Right ventricle myocardium inferior (tissue), 1 donor: ENCODE data around the gene C1orf94. TPM values are rescaled to one million over a fixed set of nuclear protein-coding genes. Genes with fewer than 3 reads are reported as not detected.
A peak's percentile ranks its signal among the peaks of the same experiment; 100 is the strongest.
"Not testable (repeated sequence)": the region's sequence is repeated elsewhere in the genome, so short reads cannot be mapped to it uniquely, and the experiment has no call there.

Source experiments
- ATAC-seq: fragments of 200-7000 bp; cut with Tn5 transposase; one replicate; pipeline ENCODE4 v1.9.1; 2020; ENCODE audit warnings: mild to moderate bottlenecking, moderate library complexity
- DNase-seq: peaks from one replicate; pipeline ENCODE4 v3.0.0; 2021; ENCODE audit errors: missing footprints
- intact Hi-C: fragments of 100-400 bp; cut with DNase I; formaldehyde crosslinking; loops from one replicate; pipeline ENCODE4 v1.11.0; 2022
- total RNA-seq: library from RNA; stranded (reverse); fragmentation: NEBNext Ultra II Directional; extraction: Animal tissue kit (Norgen Biotek cat#: 25700); gene quantifications from one replicate; pipeline ENCODE4 v1.2.1, GENCODE V29; 2021
- donor health status: DM: no; HTN: yes; CAD: no; lungs with severe emphysema.

The C1orf94 gene
- total RNA-seq, 1 donor from 2014 or later: not detected

DNA sequence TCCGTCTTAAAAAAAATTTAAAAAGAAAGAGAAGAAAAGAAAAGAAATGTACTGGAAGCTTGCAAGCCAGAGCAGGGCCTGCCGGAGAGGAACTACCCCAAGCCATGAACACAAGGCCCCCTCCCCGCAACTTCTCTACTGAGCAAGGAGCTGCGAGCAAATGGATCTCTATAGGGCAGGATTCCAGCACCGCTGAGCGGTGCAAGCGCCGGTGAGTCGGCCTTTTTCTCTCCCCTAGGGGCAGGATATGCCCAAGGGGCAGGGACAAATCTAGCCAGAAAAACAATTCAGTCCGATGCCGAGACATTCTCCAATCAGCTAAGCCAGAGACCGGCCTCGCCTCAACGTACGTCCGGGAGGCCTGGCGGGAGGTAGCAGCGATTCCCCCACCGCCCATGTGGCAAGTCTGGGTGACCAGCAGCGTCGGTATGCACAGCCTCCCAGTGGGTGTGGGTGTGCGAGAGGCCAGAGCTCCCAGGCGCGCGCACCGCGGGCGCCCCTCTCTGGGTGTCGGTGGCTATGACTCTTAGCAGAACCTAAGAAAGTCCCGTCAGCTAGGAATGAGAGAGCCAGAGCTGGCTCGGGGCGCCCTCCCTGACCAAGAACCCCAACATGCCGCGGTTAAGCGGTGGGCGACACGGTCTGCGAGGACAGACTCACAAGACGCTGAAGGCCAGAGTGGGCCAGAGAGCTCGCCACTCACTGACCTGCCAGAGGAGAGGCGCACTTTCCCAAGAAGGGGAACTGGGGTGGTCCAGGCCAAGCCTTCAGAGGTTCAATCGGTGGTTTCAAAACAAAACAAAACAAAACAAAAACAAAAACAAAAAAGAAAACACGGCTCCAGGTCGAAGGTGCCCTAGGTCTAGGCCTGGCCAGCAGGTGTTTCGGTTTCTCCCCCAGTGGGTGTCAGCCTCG lies 13.6 kb upstream of the C1orf94 start:
- DNase-seq (no peak), ATAC-seq (peak; percentile 89)
- intact Hi-C loops: loop anchor here (10.0 kb wide), 1 partner anchor 528 kb away; no protein-coding TSS in a partner anchor

DNA sequence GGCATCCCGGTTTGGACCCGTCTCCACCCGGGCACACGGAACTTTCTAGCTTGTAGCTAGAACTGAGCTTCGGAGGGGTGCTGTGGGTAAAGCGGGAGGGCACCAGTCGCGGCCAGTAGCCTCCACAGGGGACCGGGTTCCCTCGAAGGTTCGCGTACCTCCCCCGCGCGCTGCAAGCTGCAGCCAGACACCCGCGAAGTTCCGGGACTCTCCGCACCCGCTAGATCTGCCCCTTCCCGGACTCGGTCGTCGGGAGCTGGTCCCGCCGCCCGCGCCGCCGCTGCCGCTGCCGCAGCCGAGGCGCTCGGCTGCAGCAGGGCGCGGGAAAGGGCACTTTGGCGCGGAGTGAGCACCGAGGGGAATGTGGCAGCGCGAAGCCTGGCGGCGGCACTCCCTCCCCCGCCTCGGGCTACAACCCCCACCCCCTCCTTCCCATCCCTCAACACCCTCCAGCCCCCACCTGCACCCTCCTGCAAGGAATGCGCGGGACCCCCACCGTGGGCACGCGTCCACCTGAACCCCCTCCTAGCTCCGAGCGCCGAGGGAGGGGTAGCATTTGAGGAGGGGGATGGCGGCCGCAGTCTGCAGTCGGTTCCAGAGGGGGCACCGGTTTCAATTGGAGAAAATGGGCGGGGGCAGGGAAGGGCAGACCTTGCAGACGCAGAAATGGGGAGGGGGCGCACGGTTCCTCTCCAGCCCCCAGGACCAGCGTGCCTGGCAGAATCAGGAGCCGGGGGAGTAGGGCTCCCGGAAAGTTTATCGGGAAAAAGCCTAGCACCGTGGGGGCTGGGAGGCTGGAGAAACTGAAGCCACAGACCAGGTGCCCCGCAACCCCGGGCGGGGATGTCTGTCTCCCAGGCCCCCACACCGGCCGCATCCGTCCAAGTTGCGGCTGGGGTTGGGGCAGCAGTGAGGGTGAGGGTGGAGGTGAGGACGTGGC lies 12.6 kb upstream of the C1orf94 start:
- DNase-seq: no peak
- no peak for ATAC-seq
- intact Hi-C loops: loop anchor here (10.0 kb wide), 1 partner anchor 529 kb away; no protein-coding TSS in a partner anchor

DNA sequence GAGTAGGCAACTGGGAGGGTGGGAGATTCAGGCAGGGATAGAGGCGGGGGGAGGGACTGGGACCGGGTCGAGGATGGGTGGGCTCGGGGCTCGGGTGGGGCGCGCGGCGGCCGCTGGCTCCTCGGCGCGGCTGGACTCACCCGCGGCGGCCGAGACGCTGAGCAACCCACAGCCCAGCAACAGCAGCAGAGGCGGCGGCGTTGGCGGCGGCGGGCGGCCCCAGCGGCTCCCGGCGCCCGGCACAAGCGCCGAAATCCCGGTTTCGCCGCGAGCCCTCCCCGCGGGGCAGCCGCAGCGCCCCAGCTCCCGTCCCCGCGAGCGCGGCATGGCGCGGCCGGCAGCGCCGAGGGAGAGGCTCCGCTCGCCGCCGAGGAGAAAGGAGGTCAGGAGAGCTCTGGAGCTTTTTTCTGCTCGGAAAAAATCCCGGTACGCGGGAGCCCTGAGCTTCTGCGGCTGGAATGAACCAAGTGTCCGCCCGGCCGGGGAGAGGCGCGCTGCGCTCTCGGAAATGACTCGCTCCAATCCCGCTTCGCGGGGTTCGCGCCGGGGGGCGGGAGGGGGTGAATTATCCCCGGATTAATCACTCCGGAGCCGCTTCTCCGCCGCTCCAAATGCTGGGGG lies 11.8 kb upstream of the C1orf94 start, which contains the start of gene CSMD2:
TSS of gene CSMD2 (minus strand) at position 460 of the 621 bp plus-strand sequence. CDS start at position 327, 133 bp downstream.
- DNase-seq (no peak), ATAC-seq (no peak)
- intact Hi-C loops: loop anchor here (10.0 kb wide), 1 partner anchor 530 kb away; no protein-coding TSS in a partner anchor

DNA sequence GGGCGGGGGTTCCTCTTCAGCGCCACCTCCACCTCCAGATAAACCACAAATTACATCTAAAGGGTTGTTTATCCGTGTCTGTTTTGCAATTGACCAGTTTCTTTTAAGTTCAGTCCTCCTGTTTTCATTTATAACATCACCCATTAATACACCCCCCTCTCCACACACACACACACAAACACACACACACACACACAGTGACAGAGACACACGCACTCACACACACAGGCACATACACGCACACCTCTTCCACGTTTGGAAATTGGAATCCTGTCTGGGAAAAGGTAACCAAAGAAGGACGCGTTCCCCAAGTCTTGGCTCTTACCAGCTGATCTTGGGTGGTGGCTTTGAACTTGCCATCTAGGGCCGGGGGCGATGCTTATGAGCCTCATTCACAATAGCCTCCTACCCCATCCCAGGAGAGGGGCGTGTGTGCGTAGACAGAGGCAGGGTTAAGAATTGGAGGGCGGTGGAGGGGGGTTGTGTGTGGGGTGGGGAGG lies 11.2 kb upstream of the C1orf94 start:
- intact Hi-C loops: loop anchor here (10.0 kb wide), 1 partner anchor 531 kb away; no protein-coding TSS in a partner anchor
- ATAC-seq (no peak), DNase-seq (no peak)

DNA sequence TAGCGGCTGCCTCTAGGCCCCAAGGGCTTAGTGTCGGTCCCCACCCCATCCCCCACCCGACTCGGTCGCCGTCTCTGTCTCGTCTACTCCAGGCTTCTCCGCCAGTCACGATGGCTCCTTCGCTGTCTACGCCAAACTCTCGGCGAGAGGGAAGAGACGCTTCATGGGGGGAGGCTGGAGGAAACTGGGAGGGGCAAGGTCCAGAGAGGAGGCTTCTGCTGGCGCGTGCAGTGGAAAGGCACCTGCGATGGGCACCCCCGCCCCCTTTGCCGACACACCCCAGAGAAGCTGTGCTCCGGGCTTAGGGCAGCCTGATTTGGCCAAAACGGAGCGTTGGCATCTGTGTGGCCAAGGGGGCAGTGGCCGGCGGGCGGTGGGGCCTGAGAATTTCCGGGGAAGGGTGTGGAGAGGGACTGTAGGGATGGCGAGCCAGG lies 10.5 kb upstream of the C1orf94 start:
- intact Hi-C loops: loop anchor here (10.0 kb wide), 1 partner anchor 531 kb away; no protein-coding TSS in a partner anchor
- ATAC-seq (no peak), DNase-seq (no peak)

DNA sequence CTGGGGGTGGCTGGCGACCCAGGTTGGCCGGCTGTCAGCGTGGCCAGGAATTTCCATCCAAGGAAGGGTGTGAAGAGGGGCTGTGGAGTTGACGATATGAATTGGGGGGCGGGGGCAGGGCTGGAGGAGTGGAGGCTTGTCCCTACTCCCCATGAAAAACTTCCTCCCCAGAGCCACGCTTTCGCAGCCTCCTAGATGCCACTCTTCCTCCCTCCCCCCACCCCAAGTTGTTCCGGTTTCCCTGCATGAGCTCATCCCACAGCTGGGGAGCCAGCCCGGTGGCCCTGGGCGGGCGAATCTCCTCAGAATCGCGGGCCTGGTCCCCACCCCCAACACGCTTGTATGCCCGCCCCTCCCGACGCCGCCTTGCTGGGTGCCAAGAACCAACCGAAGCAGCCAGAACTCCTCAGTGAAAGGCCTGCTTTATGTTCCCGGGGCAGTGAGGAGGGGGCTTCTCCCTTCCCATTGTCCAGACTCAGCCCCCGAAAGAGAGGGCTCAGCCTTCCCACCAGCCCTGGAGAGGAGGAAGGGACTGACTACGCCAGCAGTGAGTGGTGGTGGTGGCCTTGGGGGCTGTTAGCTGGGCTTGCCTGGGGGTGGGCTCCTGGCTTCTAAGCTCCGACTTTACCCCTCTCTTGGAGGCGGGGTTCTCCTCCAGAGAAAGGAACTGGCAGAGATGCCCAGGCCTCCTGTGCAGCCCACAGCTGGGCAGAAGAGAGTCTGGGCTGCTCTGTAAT lies 9.9 kb upstream of the C1orf94 start:
- intact Hi-C loops: loop anchor here (10.0 kb wide), 1 partner anchor 532 kb away; no protein-coding TSS in a partner anchor
- ATAC-seq (no peak), DNase-seq (no peak)

DNA sequence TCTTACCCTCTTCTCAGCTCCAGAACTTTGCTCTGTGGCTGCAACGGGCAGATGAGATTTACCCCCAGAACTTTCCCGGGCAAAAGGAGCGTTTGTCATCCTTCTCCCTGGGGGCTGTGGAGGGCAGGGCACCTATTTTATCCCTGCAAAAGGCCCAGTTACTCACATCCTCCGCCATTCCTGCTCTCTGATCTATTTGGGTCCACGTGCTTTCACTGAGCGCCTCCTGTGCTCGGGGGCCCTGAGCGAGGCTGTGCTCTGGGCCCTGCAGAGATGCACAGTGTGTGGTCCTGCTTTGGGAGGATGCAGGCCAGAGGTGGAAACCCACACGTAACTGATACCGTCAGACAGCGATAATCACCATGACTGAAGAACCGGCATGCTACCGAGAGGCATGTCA lies 9.3 kb upstream of the C1orf94 start:
- ATAC-seq: no peak
- DNase-seq: no peak
- intact Hi-C loops: loop anchor here (10.0 kb wide), 1 partner anchor 533 kb away; no protein-coding TSS in a partner anchor

DNA sequence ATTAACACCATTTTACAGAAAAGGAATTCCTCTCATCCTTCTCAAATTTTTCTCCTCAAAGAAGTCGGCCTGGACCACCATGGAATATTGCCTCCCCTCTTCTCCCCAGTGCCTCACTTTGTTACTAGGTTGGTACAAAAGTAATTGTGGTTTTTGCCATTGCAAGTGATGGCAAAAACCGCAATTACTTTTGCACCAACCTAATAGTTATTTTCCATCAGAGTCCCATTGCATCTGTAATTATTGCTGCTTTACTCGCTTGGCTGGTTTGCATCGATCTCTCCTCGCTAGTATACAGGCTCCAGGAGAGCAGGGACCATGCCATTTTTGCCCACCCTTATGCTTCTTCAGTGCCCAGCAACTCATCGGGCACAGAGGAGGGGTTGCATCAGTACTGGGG lies 963 bp upstream of the C1orf94 start:
- no peak for ATAC-seq
- no peak for DNase-seq
- intact Hi-C loops: no loop called here

DNA sequence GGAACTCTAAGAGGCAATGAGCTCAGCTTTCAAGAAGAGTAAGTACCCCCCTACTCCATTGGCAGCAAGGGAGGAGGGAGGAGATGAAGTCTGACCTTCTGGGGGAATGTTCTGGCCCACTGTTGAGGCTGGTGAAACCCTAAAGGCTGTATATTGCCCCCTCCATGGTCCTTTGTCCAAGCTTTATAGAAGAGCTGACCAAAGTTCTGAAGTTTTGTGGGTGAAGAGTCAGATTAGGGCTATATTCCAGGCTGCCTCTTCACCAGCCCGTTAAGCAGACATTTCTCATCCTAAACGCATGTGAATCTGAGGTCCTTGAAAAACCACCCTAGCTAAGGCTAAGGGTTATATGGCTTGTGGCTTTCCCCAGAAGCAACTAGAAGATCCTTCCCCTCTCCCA lies 1.4 kb downstream of the C1orf94 start:
- intact Hi-C loops: no loop called here
- no peak for DNase-seq
- ATAC-seq: no peak

DNA sequence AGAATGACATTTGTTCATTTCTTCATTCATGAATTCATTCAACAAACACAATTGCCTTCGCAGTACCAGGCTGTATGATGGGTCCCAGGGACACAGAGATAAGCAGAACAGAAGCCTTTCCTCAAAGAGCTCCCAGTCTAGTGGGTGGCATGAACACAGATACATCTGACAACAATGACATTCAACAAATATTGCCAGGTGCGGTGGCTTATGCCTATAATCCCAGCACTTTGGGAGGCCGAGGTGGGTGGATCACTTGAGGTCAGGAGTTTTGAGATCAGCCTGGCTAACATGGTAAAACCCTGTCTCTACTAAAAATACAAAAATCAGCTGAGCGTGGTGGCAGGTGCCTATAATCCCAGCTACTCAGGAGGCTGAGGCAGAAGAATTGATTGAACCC lies 6.7 kb downstream of the C1orf94 start:
- intact Hi-C loops, ATAC-seq, DNase-seq: not testable (repeated sequence)

DNA sequence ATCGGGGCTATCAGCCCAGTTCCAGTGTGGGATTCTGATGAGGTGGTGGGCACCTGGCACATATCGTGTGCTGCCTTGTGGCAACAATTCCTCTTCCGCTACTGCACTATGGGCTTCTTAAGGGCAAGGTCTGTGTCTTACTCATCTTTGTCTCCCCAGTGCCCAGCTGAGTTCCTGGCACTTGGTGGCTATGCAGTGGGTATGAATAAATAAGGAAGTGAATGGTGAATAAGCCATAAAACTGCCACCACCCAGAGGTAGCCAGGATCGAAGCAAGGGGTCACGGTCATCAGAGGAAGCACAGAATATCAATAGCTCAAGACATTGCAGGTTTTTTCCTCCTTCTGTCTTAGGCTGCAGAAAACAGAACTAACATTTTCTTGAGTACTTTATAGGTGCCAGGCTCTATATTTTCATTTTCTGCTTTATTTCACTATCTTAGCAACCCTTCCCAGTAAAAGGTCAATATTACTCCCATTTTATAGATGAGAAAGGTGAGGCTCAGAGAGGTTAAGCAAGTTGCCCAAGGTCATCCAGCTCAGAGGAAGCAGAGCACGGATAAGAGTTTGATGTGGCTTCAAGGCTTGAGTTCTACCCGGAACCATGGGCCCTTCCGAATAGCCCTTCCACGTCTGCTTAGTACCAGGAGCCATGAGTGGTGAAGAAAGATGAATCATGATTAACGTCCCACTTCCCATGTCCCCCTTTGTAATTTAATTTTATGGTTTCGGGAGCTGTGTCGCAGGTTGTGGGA lies 10.2 kb downstream of the C1orf94 start:
- ATAC-seq (no peak), DNase-seq (no peak)
- intact Hi-C loops: no loop called here

DNA sequence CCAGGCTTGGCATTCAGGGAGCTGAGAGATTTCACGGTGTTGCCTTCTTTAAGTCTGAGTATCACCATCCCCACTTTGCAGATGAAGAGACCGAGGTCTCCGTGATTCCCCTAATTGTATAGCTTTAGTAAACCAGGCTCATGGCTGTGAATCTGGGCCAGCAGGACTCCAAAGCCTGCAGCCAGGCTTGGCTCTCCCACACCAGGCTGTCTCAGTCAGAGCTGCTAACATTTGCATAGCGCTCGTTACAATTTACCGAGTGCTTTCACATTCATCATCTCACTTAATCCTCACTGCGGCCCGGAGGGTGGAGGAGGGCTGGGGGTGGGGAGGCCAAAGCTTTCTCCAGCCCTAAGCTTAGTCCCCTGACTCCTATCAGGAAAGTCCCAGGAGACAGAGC lies 11.7 kb downstream of the C1orf94 start:
- DNase-seq (no peak), ATAC-seq (no peak)
- intact Hi-C loops: no loop called here

DNA sequence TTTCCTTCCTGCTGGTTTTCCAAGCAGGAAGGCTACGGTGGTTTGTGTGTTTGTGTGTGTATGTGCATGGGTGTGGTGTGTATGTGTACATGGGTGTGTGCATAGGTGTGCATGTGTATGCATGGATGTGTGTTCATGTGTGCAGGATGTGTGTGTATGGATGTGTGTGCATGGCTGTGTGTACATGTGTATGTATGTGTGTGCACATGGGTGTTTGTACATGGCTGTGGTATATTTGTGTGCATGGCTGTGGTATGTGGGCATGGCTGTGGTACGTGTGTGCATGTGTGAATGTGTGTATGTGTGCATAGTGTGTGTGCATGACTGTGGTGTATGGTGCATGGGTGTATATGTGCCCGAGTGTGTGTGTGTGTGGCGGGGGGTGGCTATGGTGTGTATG lies 12.3 kb downstream of the C1orf94 start:
- DNase-seq (no peak), ATAC-seq (no peak)
- intact Hi-C loops: no loop called here

DNA sequence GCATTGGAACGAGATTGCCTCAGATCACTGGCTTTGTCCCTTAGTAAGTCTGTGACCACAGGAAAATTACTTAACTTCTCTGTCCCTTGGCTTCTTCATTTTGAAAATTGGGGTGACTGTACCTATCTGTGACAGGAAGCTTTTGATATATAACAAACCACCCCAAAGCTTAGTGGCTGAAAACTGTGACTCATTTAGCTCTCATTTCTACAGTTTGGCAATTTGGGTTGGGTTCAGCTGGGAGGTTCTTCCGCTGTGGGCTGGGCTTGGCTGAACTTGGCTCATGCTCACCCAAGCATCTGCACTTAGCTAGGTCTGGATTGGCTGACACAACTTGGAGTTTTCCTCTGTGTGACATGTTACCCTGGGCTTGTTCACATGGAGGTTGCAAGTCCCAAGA lies 14.0 kb downstream of the C1orf94 start:
- ATAC-seq (no peak), DNase-seq (no peak)
- intact Hi-C loops: no loop called here

DNA sequence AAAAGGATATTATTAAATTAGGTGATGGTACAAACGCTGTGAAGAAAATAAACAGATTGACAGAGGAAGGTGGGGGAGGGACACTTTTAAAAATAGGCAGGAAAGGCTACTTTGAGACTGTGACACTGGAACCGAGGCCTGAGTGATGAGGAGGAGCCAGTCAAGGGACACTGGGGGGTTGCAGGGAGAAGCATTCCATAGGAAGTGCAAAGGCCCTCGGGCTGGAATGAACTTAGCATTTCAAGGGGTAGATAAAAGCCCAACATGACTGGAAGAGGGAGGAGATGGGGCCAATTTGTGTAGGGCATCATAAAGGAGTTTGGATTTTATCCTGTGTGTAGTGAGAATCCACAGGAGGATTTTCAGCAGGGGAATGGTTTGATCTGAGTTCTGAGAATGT lies 15.9 kb downstream of the C1orf94 start:
- no peak for ATAC-seq
- no peak for DNase-seq
- intact Hi-C loops: no loop called here

DNA sequence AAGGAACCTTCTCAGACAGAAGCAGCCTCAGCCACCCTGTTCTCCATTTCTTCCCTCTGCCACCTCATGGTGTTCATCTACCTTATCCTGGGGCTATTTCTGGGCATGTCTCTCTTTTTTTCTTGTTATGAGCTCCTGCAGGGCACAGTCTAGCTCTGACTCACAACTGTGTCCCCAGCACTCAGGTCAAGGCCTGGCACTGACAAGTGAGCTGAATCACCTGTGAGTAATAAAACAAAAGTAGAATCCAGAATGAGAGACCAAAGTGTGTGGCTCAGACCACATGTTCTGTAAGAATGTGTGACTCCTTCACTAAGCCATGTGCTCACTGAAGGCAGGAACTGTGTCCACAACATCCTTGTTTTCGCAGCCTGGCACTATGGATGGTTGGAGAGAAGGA lies 23.2 kb downstream of the C1orf94 start:
- intact Hi-C loops: no loop called here
- no peak for ATAC-seq
- no peak for DNase-seq

DNA sequence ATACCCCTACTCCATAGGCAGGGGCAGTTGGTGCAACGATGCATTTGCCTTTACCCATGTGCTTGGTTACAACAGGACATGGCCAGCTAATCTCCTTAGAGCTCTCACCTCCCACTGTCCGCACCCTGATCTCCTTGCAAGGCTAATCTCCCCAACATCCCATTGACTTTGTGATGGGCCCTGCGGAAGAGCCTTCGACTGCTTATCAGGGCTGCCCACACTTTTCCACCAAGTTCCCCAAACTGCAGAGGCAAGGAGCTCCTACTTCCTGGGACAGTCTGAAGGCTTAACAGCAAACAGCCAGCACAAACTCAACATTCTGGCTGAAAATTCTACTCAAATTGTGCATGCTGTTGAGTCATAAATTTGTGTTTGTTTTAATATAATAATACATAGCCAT lies 36.0 kb downstream of the C1orf94 start:
- ATAC-seq (no peak), DNase-seq (no peak)
- intact Hi-C loops: no loop called here
